Neuron (in vitro differentiated cells): Measurements from ENCODE around the gene LRRC41.

Source experiments
- H2AFZ ChIP-seq: one replicate; pipeline ENCODE4 v1.6.1; 2013; ENCODE audit warnings: low read depth, mild to moderate bottlenecking, inconsistent platforms, low read length, moderate library complexity
- H3K27me3 ChIP-seq: one replicate; pipeline ENCODE4 v1.6.1; 2013; ENCODE audit warnings: low read length; ENCODE audit not compliant: insufficient read depth
- H3K36me3 ChIP-seq: one replicate; pipeline ENCODE4 v1.6.1; 2013; ENCODE audit warnings: low read length; ENCODE audit not compliant: insufficient read depth
- H3K4me1 ChIP-seq: one replicate; pipeline ENCODE4 v1.6.1; 2013; ENCODE audit warnings: low read length; ENCODE audit not compliant: insufficient read depth
- H3K4me3 ChIP-seq: 2 replicates; pipeline ENCODE4 v1.5.1; 2013; ENCODE audit warnings: mild to moderate bottlenecking, low read length, moderate library complexity
- H3K9me3 ChIP-seq: one replicate; pipeline ENCODE4 v1.6.1; 2013; ENCODE audit warnings: low read length

Gene LRRC41

GRCh38 chr1:46289134-46289494 lies 14.3 kb downstream of the LRRC41 start:
- Histone ChIP-seq H3K4me3 (no peak overlapping the region), H3K27me3 (no peaks in the 10 kb centered on the region), H3K36me3 (peaks cover 53% of the 10 kb centered on the region), H3K4me1 (no peaks in the 10 kb centered on the region), H2AFZ (no peak overlapping the region), H3K9me3 (no peaks in the 10 kb centered on the region)

- H3K4me3 ChIP-seq, result no peak overlapping the region
Measured at GRCh38 chr1:46288485-46289133, 14.8 kb downstream of the LRRC41 start.

GRCh38 chr1:46285730-46286477 lies 17.5 kb downstream of the LRRC41 start:
- Histone ChIP-seq H3K36me3 (peaks cover 55% of the 10 kb centered on the region), H3K4me3 (no peak overlapping the region)

More at GRCh38 chr1:46288485-46289133, 14.8 kb downstream of the LRRC41 start:
- H2AFZ ChIP-seq, result no peak overlapping the region
- no peaks in the 10 kb centered on the region for H3K27me3 ChIP-seq
- H3K4me1 ChIP-seq, result no peaks in the 10 kb centered on the region
- H3K36me3 ChIP-seq, result peaks cover 52% of the 10 kb centered on the region
- H3K9me3 ChIP-seq, result no peaks in the 10 kb centered on the region

GRCh38 chr1:46284597-46285564 lies 18.5 kb downstream of the LRRC41 start:
- Histone ChIP-seq H3K27me3 (no peaks in the 10 kb centered on the region), H2AFZ (no peak overlapping the region), H3K36me3 (peaks cover 65% of the 10 kb centered on the region), H3K9me3 (no peaks in the 10 kb centered on the region), H3K4me3 (no peak overlapping the region), H3K4me1 (no peaks in the 10 kb centered on the region)

More at GRCh38 chr1:46285730-46286477, 17.5 kb downstream of the LRRC41 start:
- Histone ChIP-seq H3K27me3 (no peaks in the 10 kb centered on the region), H3K4me1 (no peaks in the 10 kb centered on the region), H2AFZ (no peak overlapping the region), H3K9me3 (no peaks in the 10 kb centered on the region)

- no peaks in the 10 kb centered on the region for H3K27me3 ChIP-seq
- H3K9me3 ChIP-seq, result no peaks in the 10 kb centered on the region
- no peaks in the 10 kb centered on the region for H3K4me1 ChIP-seq
- H2AFZ ChIP-seq, result no peak overlapping the region
- H3K36me3 ChIP-seq, result peaks cover 72% of the 10 kb centered on the region
- no peak overlapping the region for H3K4me3 ChIP-seq
Measured at GRCh38 chr1:46284058-46284457, 19.4 kb downstream of the LRRC41 start.

- Histone ChIP-seq H3K4me1 (no peaks in the 10 kb centered on the region), H3K4me3 (no peak overlapping the region), H3K9me3 (no peaks in the 10 kb centered on the region), H3K36me3 (peaks cover 86% of the 10 kb centered on the region), H3K27me3 (no peaks in the 10 kb centered on the region), H2AFZ (no peak overlapping the region)
Measured at GRCh38 chr1:46281021-46281420, 22.4 kb downstream of the LRRC41 start.

GRCh38 chr1:46280092-46280491 lies 23.3 kb downstream of the LRRC41 start:
- Histone ChIP-seq H3K27me3 (no peaks in the 10 kb centered on the region), H3K4me3 (no peak overlapping the region), H2AFZ (no peak overlapping the region), H3K36me3 (peaks cover 84% of the 10 kb centered on the region), H3K9me3 (no peaks in the 10 kb centered on the region), H3K4me1 (no peaks in the 10 kb centered on the region)

GRCh38 chr1:46278807-46279206 lies 24.6 kb downstream of the LRRC41 start:
- H3K27me3 ChIP-seq, result no peaks in the 10 kb centered on the region
- H3K36me3 ChIP-seq, result peaks cover 85% of the 10 kb centered on the region
- H2AFZ ChIP-seq, result no peak overlapping the region
- no peaks in the 10 kb centered on the region for H3K4me1 ChIP-seq
- no peak overlapping the region for H3K4me3 ChIP-seq
- no peaks in the 10 kb centered on the region for H3K9me3 ChIP-seq

- Histone ChIP-seq H2AFZ (no peak overlapping the region), H3K27me3 (no peaks in the 10 kb centered on the region), H3K36me3 (peaks cover 89% of the 10 kb centered on the region), H3K4me3 (no peak overlapping the region), H3K4me1 (no peaks in the 10 kb centered on the region), H3K9me3 (no peaks in the 10 kb centered on the region)
Measured at GRCh38 chr1:46277658-46278373, 25.6 kb downstream of the LRRC41 start.

- Histone ChIP-seq H3K36me3 (peaks cover 89% of the 10 kb centered on the region), H3K4me3 (no peak overlapping the region), H3K9me3 (no peaks in the 10 kb centered on the region), H3K4me1 (no peaks in the 10 kb centered on the region), H2AFZ (no peak overlapping the region), H3K27me3 (no peaks in the 10 kb centered on the region)
Measured at GRCh38 chr1:46275030-46275337, 28.4 kb downstream of the LRRC41 start.

- Histone ChIP-seq H3K4me1 (no peaks in the 10 kb centered on the region), H2AFZ (no peak overlapping the region), H3K36me3 (peaks cover 85% of the 10 kb centered on the region), H3K4me3 (no peak overlapping the region), H3K9me3 (no peaks in the 10 kb centered on the region), H3K27me3 (no peaks in the 10 kb centered on the region)
Measured at GRCh38 chr1:46274225-46275029, 29.0 kb downstream of the LRRC41 start.

GRCh38 chr1:46268578-46268977 lies 34.8 kb downstream of the LRRC41 start:
- Histone ChIP-seq H2AFZ (no peak overlapping the region), H3K36me3 (peaks cover 90% of the 10 kb centered on the region), H3K27me3 (no peaks in the 10 kb centered on the region), H3K9me3 (no peaks in the 10 kb centered on the region), H3K4me1 (no peaks in the 10 kb centered on the region), H3K4me3 (no peak overlapping the region)
